HG03095 (cell line): ENCODE results near the gene TBC1D1.
A peak's percentile ranks its signal among the peaks of the same experiment; 100 is the strongest.

Experiments used
- ATAC-seq: cut with Tn5 transposase; IDR thresholded peaks from one replicate; pipeline ENCODE4 v1.9.1; 2021; ENCODE audit warnings: moderate library complexity; ENCODE audit not compliant: unreplicated experiment

The TBC1D1 gene

GRCh38 chr4:38161208-38162113 lies 270.6 kb downstream of the TBC1D1 start:
- ATAC-seq = no peak

DNA sequence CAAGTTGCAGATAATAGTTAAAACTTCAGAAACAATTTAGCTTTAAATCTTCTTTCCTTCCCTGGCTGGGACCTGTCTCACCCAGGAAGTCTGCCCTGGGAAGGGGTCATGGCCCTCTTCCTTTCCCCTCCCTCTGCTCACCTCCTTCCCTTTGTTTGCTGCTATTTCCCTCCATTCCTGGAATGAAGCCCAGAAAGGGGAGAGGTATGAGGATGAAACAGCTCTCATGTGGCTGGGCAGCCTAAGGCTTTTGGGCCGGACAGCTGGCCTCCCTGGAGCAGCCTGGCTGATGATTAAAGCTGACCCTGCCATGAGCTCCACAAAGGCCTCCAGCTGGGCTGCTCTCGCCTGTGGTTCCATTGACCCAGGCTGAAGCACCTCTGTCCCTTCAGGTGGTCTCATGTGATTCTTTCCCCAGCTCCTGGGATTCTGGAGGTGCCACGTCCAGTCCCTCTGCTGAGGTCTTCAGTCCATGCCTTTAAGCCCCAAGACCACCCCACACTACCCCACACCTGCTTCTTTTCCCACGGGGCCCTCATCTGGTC lies 271.4 kb downstream of the TBC1D1 start:
- no peak for ATAC-seq

GRCh38 chr4:38163216-38164006 lies 272.5 kb downstream of the TBC1D1 start:
- no peak for ATAC-seq

DNA sequence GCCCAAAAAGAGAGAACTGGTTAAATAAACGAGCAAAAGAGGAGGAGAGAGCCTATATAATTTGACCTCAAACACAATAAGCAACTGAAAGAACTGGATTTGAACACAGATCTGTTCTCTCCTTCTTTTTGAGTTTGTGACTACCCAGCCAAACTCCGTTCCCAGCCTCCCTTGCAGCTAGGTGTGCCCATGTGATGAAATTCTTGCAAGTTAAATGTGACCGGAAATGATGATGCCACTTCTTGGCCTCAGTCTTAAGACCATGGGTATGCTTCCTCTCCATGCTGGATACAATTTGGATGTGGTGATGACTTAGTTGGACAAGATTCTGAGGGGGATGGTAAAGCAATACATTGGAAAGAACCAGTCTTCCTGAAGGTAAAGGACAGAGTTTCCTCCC lies 273.5 kb downstream of the TBC1D1 start:
- no peak for ATAC-seq

- ATAC-seq = no peak
Observed at GRCh38 chr4:38166082-38166481, 275.2 kb downstream of the TBC1D1 start.

DNA sequence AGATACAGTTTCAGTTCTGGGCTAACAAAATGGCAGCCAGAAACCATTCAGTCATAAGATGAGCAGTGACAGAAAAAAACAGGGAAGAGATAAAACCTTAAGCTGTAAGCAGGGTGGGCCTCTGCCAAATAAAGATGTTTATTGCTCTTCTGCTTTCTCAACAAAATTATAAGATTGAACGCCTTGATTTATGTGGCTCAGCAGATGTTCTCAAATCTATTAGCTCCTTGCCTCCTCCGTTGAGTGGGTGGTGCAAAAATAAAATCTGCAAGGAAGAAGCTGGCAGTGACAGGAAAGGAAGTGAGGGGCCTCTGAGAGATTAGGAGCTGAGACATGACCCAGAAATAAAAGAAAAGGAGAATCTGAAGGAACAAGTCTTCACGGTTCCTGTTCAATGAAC lies 275.9 kb downstream of the TBC1D1 start:
- ATAC-seq = no peak

DNA sequence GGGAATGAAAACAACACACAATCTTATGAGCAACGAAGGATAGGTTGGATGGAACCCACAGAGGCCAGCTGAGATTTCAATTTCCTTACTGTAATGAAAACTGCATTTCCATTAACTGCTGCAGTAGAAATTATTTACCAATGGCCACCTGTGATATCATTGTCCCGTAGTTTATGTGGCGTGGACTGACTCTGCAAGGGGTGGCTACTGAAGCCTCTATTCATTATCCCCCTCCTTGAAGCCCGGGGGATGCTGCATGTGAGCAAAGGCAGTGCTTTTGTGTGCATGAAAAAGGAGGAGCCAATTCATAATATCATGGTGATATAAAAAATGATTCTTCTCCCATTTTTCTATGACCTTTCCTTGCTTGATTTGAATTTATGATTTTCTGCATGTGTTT lies 277.1 kb downstream of the TBC1D1 start:
- no peak for ATAC-seq

GRCh38 chr4:38169524-38169923 lies 278.6 kb downstream of the TBC1D1 start:
- ATAC-seq = no peak

DNA sequence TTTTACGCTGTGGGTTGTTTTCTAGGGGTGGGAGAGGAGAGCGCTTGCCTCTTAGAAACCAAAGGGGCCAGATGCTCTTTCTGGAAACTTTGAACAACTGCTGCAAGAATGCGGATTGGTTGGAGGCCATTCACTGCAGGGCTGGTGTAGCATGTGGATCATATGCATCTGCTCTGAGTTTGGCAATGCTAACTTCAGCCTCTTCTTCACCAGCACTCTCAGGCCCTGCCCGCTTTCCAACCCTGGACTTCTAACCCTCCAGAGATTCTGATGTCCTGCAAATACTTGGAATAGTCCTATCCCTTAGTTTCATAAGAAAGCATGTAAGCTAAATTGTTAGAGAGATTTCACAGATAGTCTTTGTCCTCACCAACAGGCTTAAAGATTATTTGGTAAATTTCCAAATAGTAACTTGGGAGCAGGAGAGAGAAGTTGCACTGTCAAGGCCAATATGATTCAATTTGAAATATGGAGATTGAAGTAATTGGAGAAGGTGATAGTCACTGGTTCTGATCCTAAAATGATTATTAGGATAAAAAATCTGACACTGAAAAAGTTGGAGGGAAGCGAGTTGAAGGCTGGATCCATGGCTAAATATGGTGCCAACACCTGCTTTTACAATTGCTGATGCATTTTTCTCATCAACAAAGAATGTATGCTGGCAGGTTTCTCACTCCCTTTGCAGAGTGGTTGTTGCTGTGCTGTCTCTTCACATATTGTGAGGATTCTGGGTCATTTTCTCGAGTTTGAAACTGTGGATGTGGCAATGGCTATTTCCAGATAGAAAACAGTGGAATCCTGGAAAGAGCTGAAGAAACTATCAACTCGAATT lies 279.7 kb downstream of the TBC1D1 start:
- no peak for ATAC-seq

DNA sequence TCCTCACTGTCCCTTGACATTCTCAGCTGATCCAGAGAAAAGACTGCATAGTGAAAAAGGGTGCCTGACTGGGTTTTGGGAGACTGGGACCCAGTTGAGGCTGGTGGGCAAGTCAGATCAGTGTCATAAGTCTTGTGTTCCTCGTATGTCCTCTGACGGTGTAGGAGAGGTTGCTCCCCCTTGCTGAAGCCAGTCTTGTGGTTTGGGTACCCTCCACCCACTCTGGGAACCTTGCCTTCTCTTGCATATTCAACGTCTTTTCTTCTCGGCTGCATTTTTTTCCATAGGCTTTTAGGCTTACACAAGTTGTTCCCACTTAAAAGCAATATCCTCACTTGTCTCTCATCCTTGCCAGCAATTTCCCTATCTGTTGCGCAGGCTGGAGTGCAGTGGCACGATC lies 281.2 kb downstream of the TBC1D1 start:
- ATAC-seq = no peak

- ATAC-seq = no peak
Observed at GRCh38 chr4:38173935-38174518, 283.1 kb downstream of the TBC1D1 start.

GRCh38 chr4:38174801-38175200 lies 283.9 kb downstream of the TBC1D1 start:
- ATAC-seq = no peak

- no peak for ATAC-seq
Observed at GRCh38 chr4:38176165-38176564, 285.3 kb downstream of the TBC1D1 start.

GRCh38 chr4:38177035-38177546 lies 286.2 kb downstream of the TBC1D1 start:
- no peak for ATAC-seq

DNA sequence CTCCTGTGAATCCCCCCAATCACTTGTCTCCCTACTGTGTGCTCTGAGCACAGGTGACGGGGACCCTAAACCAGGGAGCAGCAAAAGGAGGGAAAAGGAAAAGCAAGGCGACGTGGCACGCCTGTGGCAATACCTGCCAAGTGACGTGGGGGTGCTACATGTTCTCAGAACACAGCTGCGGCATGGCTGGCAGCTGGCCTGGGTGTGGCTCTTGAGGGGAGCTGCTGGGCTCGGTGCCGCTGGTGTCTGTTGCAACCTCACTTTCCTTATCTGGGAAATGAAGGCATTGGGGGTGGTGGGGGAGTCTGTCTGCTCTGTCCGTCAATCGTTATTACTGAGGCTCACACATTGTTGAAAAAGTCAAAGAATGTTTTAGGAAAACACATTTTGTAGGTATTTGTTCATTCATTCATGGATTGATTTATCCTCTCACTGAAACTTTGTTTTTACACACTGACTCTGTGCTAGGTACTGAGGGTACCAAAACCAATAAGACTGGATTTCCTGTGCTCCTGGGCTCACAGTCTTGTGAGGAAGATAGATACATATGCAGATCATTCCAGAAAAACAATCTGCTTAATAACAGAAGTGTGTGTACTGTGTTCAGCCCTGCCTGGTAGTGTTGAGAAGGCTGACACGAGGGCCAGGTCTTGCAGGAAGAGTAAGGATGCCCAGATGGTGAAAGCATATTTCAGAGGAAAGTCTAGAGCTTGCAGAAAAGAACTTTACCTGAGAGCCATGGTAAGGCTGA lies 286.9 kb downstream of the TBC1D1 start:
- ATAC-seq = no peak

GRCh38 chr4:38178392-38178995 lies 287.6 kb downstream of the TBC1D1 start:
- ATAC-seq = no peak

DNA sequence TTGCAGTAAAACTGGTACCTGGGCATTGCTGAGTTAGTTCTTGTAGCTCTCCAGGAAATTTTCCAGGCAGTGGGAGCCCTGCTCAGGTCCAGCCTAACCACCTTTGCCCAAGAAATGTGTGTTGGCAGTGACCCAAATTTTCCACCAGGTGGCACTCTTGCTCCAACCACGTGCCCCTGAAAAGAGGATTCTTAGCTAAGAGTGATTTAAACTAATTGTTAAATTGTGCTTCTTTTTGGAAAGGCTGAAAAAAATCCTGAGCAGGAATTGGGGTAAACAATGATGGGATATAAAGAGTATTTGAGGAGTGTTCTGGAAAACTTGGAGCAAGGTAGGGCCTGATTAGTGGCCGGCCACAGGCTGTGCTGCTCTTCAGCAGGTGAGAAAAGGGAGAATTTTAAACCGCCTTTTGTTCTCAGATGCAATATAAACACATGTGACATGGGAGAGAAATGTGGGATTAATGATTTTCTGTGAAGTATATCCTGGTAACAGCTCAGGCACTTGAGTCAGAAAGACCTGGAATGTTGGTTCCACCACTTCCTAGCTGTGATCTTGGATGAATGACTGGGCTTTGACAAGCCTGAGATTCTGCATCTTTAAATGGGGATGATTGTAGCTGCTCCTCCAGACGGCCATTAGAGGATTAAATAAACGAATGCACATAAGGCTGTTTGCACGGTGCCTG lies 288.9 kb downstream of the TBC1D1 start:
- peak; percentile 49 for ATAC-seq

DNA sequence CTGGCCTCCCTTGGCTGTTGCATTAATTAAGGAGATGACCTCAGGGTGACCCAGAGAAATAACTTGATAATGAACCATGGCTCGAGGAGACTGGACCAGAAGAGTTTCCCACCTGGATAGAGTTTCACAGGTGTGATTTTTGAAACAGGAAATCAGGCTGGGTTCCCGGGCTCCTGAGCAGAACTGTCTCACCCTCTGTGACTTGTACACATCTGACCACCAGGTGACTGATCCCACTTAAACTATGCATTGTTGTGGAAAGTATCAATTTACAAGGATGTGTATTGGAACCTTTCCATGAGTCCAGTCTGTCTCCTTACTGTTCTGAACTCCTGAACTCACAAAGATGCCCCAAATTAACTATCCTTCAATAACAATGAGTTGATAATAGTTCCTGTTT lies 289.6 kb downstream of the TBC1D1 start:
- ATAC-seq = no peak

DNA sequence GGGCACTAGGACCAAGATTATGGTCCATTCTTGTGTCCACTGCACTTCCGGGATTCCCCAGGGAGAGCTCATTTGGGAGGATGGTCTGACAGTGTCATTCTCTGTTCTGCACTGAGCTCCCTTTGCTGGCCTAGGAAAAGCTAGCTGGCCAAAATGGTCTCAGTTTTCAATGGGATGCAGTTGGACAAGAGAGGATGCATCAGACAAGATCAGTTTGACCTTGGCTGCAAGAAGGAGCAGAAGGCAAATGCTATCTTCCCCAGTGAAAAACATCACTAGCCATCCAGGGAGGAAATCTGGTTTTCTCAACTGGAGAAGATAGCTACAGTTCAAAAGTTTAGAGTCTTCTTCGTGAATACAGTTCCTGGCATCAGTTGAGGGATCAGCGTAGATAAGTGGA lies 290.4 kb downstream of the TBC1D1 start:
- ATAC-seq = no peak
